Mucosa of descending colon (tissue), 3 donors: ENCODE measurements around the gene TBX10. TPM values are rescaled to one million over a fixed set of nuclear protein-coding genes. Genes with fewer than 3 reads are reported as not detected.
"Not testable (repeated sequence)": the region's sequence is repeated elsewhere in the genome, so short reads cannot be mapped to it uniquely, and the experiment has no call there.

Experiments used
- ATAC-seq: fragments of 200-7000 bp; cut with Tn5 transposase; one replicate; pipeline ENCODE4 v1.9.1; 2020; ENCODE audit warnings: mild to moderate bottlenecking, moderate library complexity
- DNase-seq, 3 donors: peaks; one replicate each; pipeline ENCODE4 v3.0.0-alpha.2; 2020
- H3K36me3 ChIP-seq: fragments of 200-600 bp; one replicate; pipeline ENCODE4 v1.8.0; 2021; ENCODE audit warnings: low read depth, mild to moderate bottlenecking
- H3K4me1 ChIP-seq: fragments of 200-600 bp; one replicate; pipeline ENCODE4 v1.8.0; 2021; ENCODE audit warnings: low read depth, mild to moderate bottlenecking
- H3K4me3 ChIP-seq: fragments of 200-600 bp; one replicate; pipeline ENCODE4 v1.8.0; 2021; ENCODE audit warnings: mild to moderate bottlenecking
- H3K9me3 ChIP-seq: fragments of 200-600 bp; one replicate; pipeline ENCODE4 v1.8.0; 2021; ENCODE audit warnings: mild to moderate bottlenecking
- intact Hi-C, 2 donors: fragments of 100-400 bp; cut with DNase I in 1 of 2; cut with micrococcal nuclease in 1 of 2; formaldehyde crosslinking; loops; one replicate each; pipeline versions ENCODE4 v1.11.0 to v1.11.1; 2022; cut with DNase I, micrococcal nuclease
- total RNA-seq, 3 donors: library from RNA; stranded (reverse); fragmentation: NEBNext Ultra II Directional in 2 of 3; extraction: Animal tissue kit (Norgen Biotek cat#: 25700) in 2 of 3; gene quantifications; one replicate each; pipeline versions ENCODE4 v1.2.1 to v1.2.4, GENCODE V29; 2021 to 2023
- TF ChIP-seq, protein P1 (sequence below): fragments of 200-600 bp; IDR thresholded peaks from one replicate; pipeline ENCODE4 v1.8.0; 2022; ENCODE audit warnings: antibody characterized with exemption, mild to moderate bottlenecking
- donor health status: DM: no; HTN: no; CAD: no; lungs with moderate emphysema.
- donor health status: DM: no; HTN: no; CAD: no.
- donor health status: DM: no; HTN: yes; CAD: no.

The TBX10 gene
- total RNA-seq, 3 donors from 2014 or later: 3.7 to 19.1 (median 9.6) TPM

DNA sequence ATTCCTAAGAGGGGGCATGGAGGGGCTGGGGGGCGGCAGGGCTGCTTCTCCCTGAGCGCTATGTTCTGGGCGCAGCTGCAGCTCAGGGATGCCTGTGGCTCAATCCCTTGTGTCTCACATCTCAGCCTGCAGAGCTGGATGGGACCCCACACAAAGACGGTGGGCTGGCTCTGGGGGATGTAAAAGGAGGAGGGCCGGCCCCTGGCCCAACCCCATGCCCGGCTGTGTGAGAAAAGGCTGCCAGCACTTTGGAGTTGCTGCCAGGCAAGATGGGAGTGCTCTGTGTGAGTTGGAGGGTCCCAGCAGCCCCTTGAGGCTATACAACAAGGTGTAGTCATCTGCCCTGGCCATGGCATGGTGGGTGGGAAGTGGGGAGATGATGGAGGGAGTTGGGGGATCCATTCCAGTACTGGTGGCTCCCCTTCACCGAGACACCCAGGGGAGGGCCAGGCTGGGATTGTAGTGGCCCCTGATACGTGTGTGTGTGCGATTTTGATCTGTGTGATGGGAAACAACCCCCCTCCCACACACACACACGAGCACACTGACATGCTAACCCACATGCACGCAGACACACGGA lies 1.3 kb upstream of the TBX10 start:
- Histone ChIP-seq H3K9me3 (no peaks in the 10 kb centered on the region), H3K4me3 (no peak overlapping the region), H3K36me3 (no peaks in the 10 kb centered on the region), H3K4me1 (no peaks in the 10 kb centered on the region)
- no peak for ATAC-seq
- intact Hi-C loops: no loop called here
- TF ChIP-seq, protein P1, sequence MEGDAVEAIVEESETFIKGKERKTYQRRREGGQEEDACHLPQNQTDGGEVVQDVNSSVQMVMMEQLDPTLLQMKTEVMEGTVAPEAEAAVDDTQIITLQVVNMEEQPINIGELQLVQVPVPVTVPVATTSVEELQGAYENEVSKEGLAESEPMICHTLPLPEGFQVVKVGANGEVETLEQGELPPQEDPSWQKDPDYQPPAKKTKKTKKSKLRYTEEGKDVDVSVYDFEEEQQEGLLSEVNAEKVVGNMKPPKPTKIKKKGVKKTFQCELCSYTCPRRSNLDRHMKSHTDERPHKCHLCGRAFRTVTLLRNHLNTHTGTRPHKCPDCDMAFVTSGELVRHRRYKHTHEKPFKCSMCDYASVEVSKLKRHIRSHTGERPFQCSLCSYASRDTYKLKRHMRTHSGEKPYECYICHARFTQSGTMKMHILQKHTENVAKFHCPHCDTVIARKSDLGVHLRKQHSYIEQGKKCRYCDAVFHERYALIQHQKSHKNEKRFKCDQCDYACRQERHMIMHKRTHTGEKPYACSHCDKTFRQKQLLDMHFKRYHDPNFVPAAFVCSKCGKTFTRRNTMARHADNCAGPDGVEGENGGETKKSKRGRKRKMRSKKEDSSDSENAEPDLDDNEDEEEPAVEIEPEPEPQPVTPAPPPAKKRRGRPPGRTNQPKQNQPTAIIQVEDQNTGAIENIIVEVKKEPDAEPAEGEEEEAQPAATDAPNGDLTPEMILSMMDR: no peak
- peak in 1 of 3 donors; percentile 35 for DNase-seq

DNA sequence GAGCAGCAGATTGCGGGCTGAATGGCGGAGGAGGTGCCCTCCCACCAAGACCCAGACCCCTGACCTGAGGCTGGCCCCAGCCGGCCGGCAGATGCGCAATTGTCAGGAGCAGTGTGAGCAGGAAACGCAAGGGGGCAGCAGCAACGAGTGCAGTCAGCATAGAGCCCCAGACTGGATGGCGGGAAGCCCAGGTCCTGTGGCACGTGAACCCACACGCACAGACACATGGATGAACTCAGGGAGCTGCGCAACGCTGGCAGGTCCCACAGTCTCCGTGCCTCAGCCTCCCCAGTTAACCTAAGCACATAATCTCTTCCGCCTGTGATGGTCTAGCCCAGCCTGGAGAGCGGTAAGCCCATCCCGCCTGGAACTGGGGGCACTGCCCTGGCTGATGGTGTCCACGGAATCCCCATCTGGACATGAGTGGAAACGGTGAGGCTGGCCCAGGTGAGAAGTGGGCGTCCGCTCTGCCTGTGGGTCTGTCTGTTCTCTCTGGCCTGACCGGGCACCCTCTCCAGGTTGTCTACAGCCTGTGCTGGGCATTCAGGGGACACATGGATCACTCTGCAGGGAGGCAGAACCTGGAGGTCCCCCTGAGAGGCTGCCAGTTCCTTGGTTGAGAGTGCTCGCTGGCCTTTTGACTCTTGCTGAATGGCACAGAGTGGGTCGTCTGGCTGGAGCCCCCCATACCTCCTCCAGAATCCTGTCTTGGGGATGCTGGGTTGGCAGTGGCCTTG lies 626 bp upstream of the TBX10 start:
- DNase-seq (peak; percentile 76 to 83 (median 81)), ATAC-seq (peak; percentile 84)
- H3K9me3 ChIP-seq: no peaks in the 10 kb centered on the region
- no peaks in the 10 kb centered on the region for H3K4me1 ChIP-seq
- TF ChIP-seq, protein P1: peak; percentile 32
- no peaks in the 10 kb centered on the region for H3K36me3 ChIP-seq
- intact Hi-C loops: no loop called here
- no peak overlapping the region for H3K4me3 ChIP-seq

DNA sequence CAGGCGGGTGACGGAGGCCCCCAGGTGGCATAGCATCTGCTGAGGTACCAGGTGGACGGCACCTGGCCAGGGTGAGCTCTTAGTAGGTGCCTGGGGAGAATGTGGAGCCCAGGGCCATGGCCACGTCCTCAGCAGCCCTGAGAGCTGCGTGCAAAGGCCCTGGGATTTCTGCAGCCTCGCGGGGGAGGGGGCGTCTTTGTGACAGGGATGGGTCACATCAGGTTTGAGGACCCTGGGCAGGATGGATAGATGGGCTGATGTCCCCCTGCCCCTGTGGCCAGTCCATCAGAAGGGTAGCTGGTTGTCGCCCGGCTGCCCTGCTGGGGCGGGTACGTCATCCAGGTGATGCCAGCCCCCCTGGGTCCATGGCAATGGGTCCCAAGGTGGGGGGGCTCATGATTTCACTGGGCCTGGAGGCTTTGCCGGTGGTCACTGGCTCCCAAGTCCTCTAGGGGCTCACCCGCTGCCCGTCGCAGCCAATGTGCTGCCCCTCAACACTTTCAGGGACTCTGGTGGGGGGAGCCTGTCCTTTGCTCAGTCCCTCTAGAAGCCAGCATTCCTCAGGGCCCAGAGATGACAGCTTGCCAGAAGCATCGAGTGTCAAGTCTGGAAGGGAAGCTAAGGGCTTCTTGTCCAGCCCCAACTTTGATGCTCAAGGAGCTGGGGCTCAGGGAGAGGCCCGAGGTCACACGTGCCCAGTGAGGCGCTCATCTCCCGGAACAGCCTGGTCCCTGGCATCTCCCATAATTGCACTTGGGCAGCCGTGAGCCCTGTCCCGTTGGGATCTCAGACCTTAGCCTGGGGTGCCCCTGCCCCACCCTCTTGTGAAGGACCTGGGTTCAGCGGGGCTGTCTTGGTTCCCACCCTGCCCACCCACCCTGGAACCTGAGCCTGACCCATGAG lies 777 bp downstream of the TBX10 start:
- TF ChIP-seq, protein P1: no peak

DNA sequence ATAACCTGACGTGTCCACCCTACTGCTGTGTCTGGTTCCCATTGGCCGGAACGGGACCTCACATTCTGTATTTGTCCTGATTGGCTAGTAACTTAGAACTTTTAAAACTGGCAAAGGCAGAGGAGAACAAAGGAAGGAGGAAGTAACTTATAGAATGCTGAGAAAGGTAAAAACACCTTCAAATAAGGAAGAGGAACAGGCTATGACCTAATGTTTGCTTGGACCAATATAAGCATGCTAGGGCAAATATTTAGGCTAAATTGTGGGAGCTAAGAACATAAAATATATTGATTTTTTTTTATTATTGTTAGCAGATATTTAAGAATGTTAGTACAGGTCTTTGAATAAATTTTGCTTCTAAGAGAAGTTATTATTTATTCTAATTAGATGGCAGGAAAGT lies 2.1 kb downstream of the TBX10 start:
- DNase-seq: peak in 1 of 3 donors; percentile 35
- H3K36me3 ChIP-seq, ATAC-seq, H3K4me3 ChIP-seq, H3K9me3 ChIP-seq, intact Hi-C loops, H3K4me1 ChIP-seq: not testable (repeated sequence)

More for the DNA sequence above, 777 bp downstream of the TBX10 start:
- intact Hi-C loops: no loop called here
- DNase-seq: peak in 1 of 3 donors; percentile 50
- H3K4me3 ChIP-seq: no peak overlapping the region
- H3K9me3 ChIP-seq: no peaks in the 10 kb centered on the region
- no peaks in the 10 kb centered on the region for H3K36me3 ChIP-seq
- no peak for ATAC-seq
- no peaks in the 10 kb centered on the region for H3K4me1 ChIP-seq

DNA sequence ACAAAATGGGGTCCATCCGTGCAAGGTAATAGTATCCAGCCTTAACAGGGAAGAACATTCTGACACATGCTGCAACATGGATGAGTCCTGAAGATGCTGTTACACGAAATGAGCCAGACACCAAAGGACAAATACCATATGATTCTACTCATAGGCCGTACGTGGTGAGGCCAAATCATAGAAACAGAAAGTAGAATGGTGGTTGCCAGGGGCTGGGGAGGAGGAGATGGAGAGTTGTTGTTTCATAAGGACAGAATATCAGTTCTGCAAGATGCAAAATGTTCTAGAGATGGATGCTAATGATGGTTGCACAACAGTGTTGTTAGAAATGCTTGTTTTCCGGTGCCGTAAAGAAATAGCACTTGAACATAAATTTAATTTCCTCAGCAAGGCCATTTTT lies 2.6 kb downstream of the TBX10 start:
- TF ChIP-seq, protein P1: no peak
- intact Hi-C loops: no loop called here
- DNase-seq: no peak

GRCh38 chr11:67635231-67635521 lies 4.4 kb downstream of the TBX10 start:
- no peaks in the 10 kb centered on the region for H3K9me3 ChIP-seq
- intact Hi-C loops: no loop called here
- H3K36me3 ChIP-seq: no peaks in the 10 kb centered on the region
- H3K4me3 ChIP-seq: no peak overlapping the region
- TF ChIP-seq, protein P1: no peak
- no peak for ATAC-seq
- no peak for DNase-seq
- H3K4me1 ChIP-seq: peaks cover 19% of the 10 kb centered on the region

More for the DNA sequence above, 2.6 kb downstream of the TBX10 start:
- Histone ChIP-seq H3K9me3 (no peaks in the 10 kb centered on the region), H3K4me1 (peaks cover 10% of the 10 kb centered on the region), H3K36me3 (no peaks in the 10 kb centered on the region), H3K4me3 (no peak overlapping the region)
- no peak for ATAC-seq
